Mucosa of descending colon (tissue), 3 donors: Measurements from ENCODE around the gene PPP1R9A. TPM values are rescaled to one million over a fixed set of nuclear protein-coding genes. Genes with fewer than 3 reads are reported as not detected.

ENCODE experiments used
- ATAC-seq: fragments of 200-7000 bp; cut with Tn5 transposase; one replicate; pipeline ENCODE4 v1.9.1; 2020; ENCODE audit warnings: mild to moderate bottlenecking, moderate library complexity
- DNase-seq, 3 donors: peaks; one replicate each; pipeline ENCODE4 v3.0.0-alpha.2; 2020
- H3K36me3 ChIP-seq: fragments of 200-600 bp; one replicate; pipeline ENCODE4 v1.8.0; 2021; ENCODE audit warnings: low read depth, mild to moderate bottlenecking
- H3K4me1 ChIP-seq: fragments of 200-600 bp; one replicate; pipeline ENCODE4 v1.8.0; 2021; ENCODE audit warnings: low read depth, mild to moderate bottlenecking
- H3K4me3 ChIP-seq: fragments of 200-600 bp; one replicate; pipeline ENCODE4 v1.8.0; 2021; ENCODE audit warnings: mild to moderate bottlenecking
- H3K9me3 ChIP-seq: fragments of 200-600 bp; one replicate; pipeline ENCODE4 v1.8.0; 2021; ENCODE audit warnings: mild to moderate bottlenecking
- CTCF ChIP-seq: fragments of 200-600 bp; IDR thresholded peaks from one replicate; pipeline ENCODE4 v1.8.0; 2022; ENCODE audit warnings: antibody characterized with exemption, mild to moderate bottlenecking
- intact Hi-C, 2 donors: fragments of 100-400 bp; cut with DNase I in 1 of 2; cut with micrococcal nuclease in 1 of 2; formaldehyde crosslinking; loops; one replicate each; pipeline versions ENCODE4 v1.11.0 to v1.11.1; 2022; cut with DNase I, micrococcal nuclease
- total RNA-seq, 3 donors: library from RNA; stranded (reverse); fragmentation: NEBNext Ultra II Directional in 2 of 3; extraction: Animal tissue kit (Norgen Biotek cat#: 25700) in 2 of 3; gene quantifications; one replicate each; pipeline versions ENCODE4 v1.2.1 to v1.2.4, GENCODE V29; 2021 to 2023
- donor health status: DM: no; HTN: no; CAD: no; lungs with moderate emphysema.
- donor health status: DM: no; HTN: no; CAD: no.
- donor health status: DM: no; HTN: yes; CAD: no.

The PPP1R9A gene
- total RNA-seq, 3 donors from 2014 or later: 17.8 to 48.9 (median 30.8) TPM

- no peak for DNase-seq
- TF ChIP-seq CTCF: no peak
- intact Hi-C loops: no loop called here
- Histone ChIP-seq H3K4me3 (no peak overlapping the region), H3K9me3 (no peaks in the 10 kb centered on the region), H3K36me3 (no peaks in the 10 kb centered on the region), H3K4me1 (no peaks in the 10 kb centered on the region)
- ATAC-seq: no peak
Observed at GRCh38 chr7:94933256-94933990, 26.0 kb downstream of the PPP1R9A start.

DNA sequence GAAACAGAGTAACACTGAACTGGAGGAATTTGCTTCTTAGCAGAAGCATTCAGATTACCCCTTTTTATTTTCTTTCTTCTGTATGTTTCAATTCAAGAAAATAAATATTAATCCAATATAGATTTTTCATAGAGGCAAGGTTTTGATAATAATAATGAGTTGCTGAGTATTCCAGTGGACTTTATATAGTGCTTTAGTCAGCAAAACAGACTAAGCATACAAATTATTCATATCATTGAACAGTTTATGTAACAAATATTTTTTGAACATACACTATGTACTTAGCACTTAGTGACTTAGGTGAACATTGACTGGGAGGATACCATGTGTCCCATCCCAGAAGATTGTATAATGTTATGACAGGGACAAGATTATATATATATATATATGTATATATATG is 32.0 kb downstream of the PPP1R9A start:
- H3K4me3 ChIP-seq: no peak overlapping the region
- no peaks in the 10 kb centered on the region for H3K36me3 ChIP-seq
- ATAC-seq (no peak), DNase-seq (no peak)
- intact Hi-C loops: no loop called here
- peaks cover 6% of the 10 kb centered on the region for H3K4me1 ChIP-seq
- no peaks in the 10 kb centered on the region for H3K9me3 ChIP-seq
- no peak for TF ChIP-seq CTCF

- Histone ChIP-seq H3K36me3 (no peaks in the 10 kb centered on the region), H3K4me1 (peaks cover 6% of the 10 kb centered on the region), H3K9me3 (no peaks in the 10 kb centered on the region), H3K4me3 (no peak overlapping the region)
- ATAC-seq (no peak), DNase-seq (no peak)
- intact Hi-C loops: no loop called here
- no peak for TF ChIP-seq CTCF
Observed at GRCh38 chr7:94940241-94940640, 32.8 kb downstream of the PPP1R9A start.

- no peaks in the 10 kb centered on the region for H3K36me3 ChIP-seq
- no peak overlapping the region for H3K4me3 ChIP-seq
- peaks cover 6% of the 10 kb centered on the region for H3K4me1 ChIP-seq
- ATAC-seq: no peak
- TF ChIP-seq CTCF: no peak
- no peaks in the 10 kb centered on the region for H3K9me3 ChIP-seq
- DNase-seq: no peak
- intact Hi-C loops: no loop called here
Observed at GRCh38 chr7:94941844-94942632, 34.6 kb downstream of the PPP1R9A start.

- intact Hi-C loops: no loop called here
- ATAC-seq: no peak
- no peak overlapping the region for H3K4me3 ChIP-seq
- H3K9me3 ChIP-seq: no peaks in the 10 kb centered on the region
- H3K4me1 ChIP-seq: peaks cover 6% of the 10 kb centered on the region
- H3K36me3 ChIP-seq: no peaks in the 10 kb centered on the region
- DNase-seq: no peak
- TF ChIP-seq CTCF: no peak
Observed at GRCh38 chr7:94943134-94943533, 35.7 kb downstream of the PPP1R9A start.
